HepG2 (cell line): ENCODE measurements around the gene UBXN2A. TPM values are rescaled to one million over a fixed set of nuclear protein-coding genes. Genes with fewer than 3 reads are reported as not detected.

Source experiments
- ATF7-NPFF ChIP-seq: sonication (generic); formaldehyde crosslinking; IDR thresholded peaks from 2 replicates; pipeline ENCODE4 v1.8.1; 2023; ENCODE audit warnings: mild to moderate bottlenecking, low read depth, missing genetic modification reagents, moderate library complexity
- EZH2 ChIP-seq: conservative IDR thresholded peaks from 2 replicates; pipeline ENCODE4 v1.6.1; 2012; ENCODE audit warnings: mild to moderate bottlenecking, low read depth, low read length, moderate library complexity
- GATAD2A ChIP-seq: IDR thresholded peaks from 2 replicates; pipeline ENCODE4 v1.6.1; 2016
- NCOA2 ChIP-seq: sonication (generic); formaldehyde crosslinking; IDR thresholded peaks from 2 replicates; pipeline ENCODE4 v1.8.0; 2022; ENCODE audit warnings: inconsistent platforms
- SMC3 ChIP-seq: IDR thresholded peaks from 2 replicates; pipeline ENCODE4 v1.6.1; 2011; ENCODE audit warnings: low read length, improper control_type of control experiment
- SP4 ChIP-seq: sonication (generic); formaldehyde crosslinking; IDR thresholded peaks from 2 replicates; pipeline ENCODE4 v1.8.1; 2023; ENCODE audit warnings: mild to moderate bottlenecking, missing genetic modification reagents
- TBP ChIP-seq: sonication (generic); formaldehyde crosslinking; IDR thresholded peaks from 2 replicates; pipeline ENCODE4 v1.5.0; 2020; ENCODE audit warnings: missing genetic modification reagents
- TBX2 ChIP-seq: sonication (generic); formaldehyde crosslinking; IDR thresholded peaks from 2 replicates; pipeline ENCODE4 v1.5.0; 2020; ENCODE audit warnings: missing genetic modification reagents, mild to moderate bottlenecking, borderline replicate concordance
- polyA plus RNA-seq, 8 experiments: library from polyadenylated mRNA; depleted of rRNA in 3 of 8; stranded (reverse) in 7 of 8; unstranded in 1 of 8; fragments of >200 nt; fragmentation: Illumina TruSeq in 4 of 8; extraction: Trizol in 4 of 8; gene quantifications; 2 replicates each; pipeline versions ENCODE4 v1.2.1 to v1.2.3, GENCODE V29; 2011 to 2016; ENCODE audit warnings: low read depth in 4 of 8, missing spikeins in 1 of 8, mixed read lengths in 1 of 8; ENCODE audit not compliant: insufficient read depth in 1 of 8
- total RNA-seq, 5 experiments: library from RNA; depleted of rRNA; stranded (reverse); fragments of >200 nt; fragmentation: Illumina TruSeq; extraction: Trizol; gene quantifications; 2 replicates each; pipeline ENCODE4 v1.2.3, GENCODE V29; 2016; ENCODE audit warnings: low read depth in 1 of 5
- TF ChIP-seq, protein P1 (sequence below): sonication (generic); formaldehyde crosslinking; IDR thresholded peaks from 2 replicates; pipeline ENCODE4 v1.5.1; 2020; ENCODE audit warnings: missing genetic modification reagents, mild to moderate bottlenecking, borderline replicate concordance
- TF ChIP-seq, protein P2 (sequence below), 2 experiments: sonication (generic) in 1 of 2; formaldehyde crosslinking in 1 of 2; IDR thresholded peaks; 2 replicates each; pipeline versions ENCODE4 v1.4.0 to v1.6.1; 2018 to 2020; ENCODE audit warnings: missing genetic modification reagents in 2 of 2, borderline replicate concordance in 1 of 2, low read depth in 1 of 2, mild to moderate bottlenecking in 1 of 2, missing biosample characterization in 1 of 2
- TF ChIP-seq, protein P3 (sequence below): IDR thresholded peaks from 2 replicates; pipeline ENCODE4 v1.6.1; 2016; ENCODE audit warnings: missing compliant biosample characterization, missing genetic modification reagents, borderline replicate concordance
- TF ChIP-seq, protein P4 (sequence below): sonication (generic); formaldehyde crosslinking; IDR thresholded peaks from 2 replicates; pipeline ENCODE4 v1.5.1; 2020; ENCODE audit warnings: mild to moderate bottlenecking, missing genetic modification reagents, moderate library complexity
- TF ChIP-seq, protein P5 (sequence below): sonication (generic); formaldehyde crosslinking; IDR thresholded peaks from one replicate; pipeline ENCODE4 v1.5.1; 2020; ENCODE audit warnings: mild to moderate bottlenecking, missing genetic modification reagents; ENCODE audit errors: not compliant biosample characterization

Gene UBXN2A
- total and polyA plus RNA-seq, 2 of the 13 experiments (the other 11 are each of a cell fraction or from before 2014, with no cell fraction given), result 8.3 to 20.9 TPM

DNA sequence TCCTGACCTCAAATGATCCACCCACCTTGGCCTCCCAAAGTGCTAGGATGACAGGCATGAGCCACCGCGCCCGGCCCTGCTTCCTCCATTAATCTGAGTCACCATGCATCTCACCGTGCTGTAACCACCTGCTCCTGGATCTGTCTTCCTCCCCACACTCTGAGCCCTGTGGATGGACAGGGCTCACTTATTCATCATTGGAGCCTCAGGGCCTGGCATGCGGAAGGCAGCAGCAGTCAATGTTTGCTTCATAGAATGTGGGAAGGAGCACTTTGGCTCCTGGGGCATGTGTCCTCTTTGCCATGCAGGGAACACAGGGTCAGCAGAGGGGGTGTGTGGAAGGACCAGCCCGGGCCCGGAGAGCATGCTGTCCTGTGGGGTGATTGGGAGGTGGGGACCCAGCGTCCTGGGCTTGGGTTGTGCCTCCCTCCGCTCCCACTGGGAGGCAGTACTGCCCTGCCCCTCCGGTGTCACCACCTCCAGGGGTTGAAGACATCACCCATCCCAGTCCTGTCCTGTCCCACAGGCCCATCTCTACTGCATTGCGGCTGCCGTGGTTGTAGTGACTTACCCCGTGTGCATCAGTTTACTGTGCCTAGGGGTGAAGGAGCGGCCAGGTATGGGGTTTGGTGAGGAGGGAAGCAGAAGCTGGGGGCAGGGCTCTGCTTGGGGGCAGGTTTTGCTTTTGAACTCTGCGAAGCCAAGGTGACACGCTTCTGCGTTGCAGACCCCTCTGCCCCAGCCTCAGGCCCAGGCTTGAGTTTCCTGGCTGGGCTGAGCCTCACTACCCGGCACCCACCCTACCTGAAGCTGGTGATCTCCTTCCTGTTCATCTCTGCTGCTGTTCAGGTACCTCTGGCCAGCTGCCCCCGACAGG, 81.1 kb downstream of the UBXN2A start (continued):
- TF ChIP-seq NCOA2 (CRISPR knock-in tag), result peak; percentile 28; the same call in 1 of the 2 replicates
- TF ChIP-seq SP4 (CRISPR knock-in tag), result peak; percentile 54; the same call in 1 of the 2 replicates
- TF ChIP-seq GATAD2A (CRISPR knock-in tag), result 0 out of 2 replicates have a peak, but pooled peaks have one; percentile 23
- TF ChIP-seq, protein P1, sequence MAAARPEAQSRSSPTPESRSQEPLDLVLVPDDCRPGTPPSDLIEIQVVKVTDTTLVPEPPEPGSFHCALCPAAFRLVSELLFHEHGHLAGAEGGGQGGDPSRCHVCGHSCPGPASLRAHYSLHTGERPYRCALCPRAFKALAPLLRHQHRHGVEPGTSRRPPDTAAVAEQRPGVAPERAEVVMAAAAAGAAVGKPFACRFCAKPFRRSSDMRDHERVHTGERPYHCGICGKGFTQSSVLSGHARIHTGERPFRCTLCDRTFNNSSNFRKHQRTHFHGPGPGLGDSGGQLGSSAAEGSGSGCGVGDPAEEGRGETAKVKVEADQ, result peak; percentile 50; the same call in 1 of the 2 replicates
- TF ChIP-seq, protein P2, sequence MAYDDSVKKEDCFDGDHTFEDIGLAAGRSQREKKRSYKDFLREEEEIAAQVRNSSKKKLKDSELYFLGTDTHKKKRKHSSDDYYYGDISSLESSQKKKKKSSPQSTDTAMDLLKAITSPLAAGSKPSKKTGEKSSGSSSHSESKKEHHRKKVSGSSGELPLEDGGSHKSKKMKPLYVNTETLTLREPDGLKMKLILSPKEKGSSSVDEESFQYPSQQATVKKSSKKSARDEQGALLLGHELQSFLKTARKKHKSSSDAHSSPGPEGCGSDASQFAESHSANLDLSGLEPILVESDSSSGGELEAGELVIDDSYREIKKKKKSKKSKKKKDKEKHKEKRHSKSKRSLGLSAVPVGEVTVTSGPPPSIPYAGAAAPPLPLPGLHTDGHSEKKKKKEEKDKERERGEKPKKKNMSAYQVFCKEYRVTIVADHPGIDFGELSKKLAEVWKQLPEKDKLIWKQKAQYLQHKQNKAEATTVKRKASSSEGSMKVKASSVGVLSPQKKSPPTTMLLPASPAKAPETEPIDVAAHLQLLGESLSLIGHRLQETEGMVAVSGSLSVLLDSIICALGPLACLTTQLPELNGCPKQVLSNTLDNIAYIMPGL (CRISPR knock-in tag; IDR thresholded peaks at IDR 0.05; ENCODE audit: borderline replicate concordance in 1 of 2, low read depth in 1 of 2), result peak in 1 of 2 experiments; percentile 63; a peak in 1 of 4 replicates
- TF ChIP-seq EZH2, result no peak
- TF ChIP-seq, protein P3, sequence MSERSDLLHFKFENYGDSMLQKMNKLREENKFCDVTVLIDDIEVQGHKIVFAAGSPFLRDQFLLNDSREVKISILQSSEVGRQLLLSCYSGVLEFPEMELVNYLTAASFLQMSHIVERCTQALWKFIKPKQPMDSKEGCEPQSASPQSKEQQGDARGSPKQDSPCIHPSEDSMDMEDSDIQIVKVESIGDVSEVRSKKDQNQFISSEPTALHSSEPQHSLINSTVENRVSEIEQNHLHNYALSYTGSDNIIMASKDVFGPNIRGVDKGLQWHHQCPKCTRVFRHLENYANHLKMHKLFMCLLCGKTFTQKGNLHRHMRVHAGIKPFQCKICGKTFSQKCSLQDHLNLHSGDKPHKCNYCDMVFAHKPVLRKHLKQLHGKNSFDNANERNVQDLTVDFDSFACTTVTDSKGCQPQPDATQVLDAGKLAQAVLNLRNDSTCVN, result no peak
- peak; percentile 56; the same call in 1 of the 2 replicates for TF ChIP-seq TBX2 (CRISPR knock-in tag)
- TF ChIP-seq, protein P4, sequence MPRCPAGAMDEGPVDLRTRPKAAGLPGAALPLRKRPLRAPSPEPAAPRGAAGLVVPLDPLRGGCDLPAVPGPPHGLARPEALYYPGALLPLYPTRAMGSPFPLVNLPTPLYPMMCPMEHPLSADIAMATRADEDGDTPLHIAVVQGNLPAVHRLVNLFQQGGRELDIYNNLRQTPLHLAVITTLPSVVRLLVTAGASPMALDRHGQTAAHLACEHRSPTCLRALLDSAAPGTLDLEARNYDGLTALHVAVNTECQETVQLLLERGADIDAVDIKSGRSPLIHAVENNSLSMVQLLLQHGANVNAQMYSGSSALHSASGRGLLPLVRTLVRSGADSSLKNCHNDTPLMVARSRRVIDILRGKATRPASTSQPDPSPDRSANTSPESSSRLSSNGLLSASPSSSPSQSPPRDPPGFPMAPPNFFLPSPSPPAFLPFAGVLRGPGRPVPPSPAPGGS (CRISPR knock-in tag), result 0 out of 2 replicates have a peak, but pooled peaks have one; percentile 61
- no peak for TF ChIP-seq ATF7-NPFF
- peak; percentile 75 for TF ChIP-seq SMC3
- TF ChIP-seq, protein P5, sequence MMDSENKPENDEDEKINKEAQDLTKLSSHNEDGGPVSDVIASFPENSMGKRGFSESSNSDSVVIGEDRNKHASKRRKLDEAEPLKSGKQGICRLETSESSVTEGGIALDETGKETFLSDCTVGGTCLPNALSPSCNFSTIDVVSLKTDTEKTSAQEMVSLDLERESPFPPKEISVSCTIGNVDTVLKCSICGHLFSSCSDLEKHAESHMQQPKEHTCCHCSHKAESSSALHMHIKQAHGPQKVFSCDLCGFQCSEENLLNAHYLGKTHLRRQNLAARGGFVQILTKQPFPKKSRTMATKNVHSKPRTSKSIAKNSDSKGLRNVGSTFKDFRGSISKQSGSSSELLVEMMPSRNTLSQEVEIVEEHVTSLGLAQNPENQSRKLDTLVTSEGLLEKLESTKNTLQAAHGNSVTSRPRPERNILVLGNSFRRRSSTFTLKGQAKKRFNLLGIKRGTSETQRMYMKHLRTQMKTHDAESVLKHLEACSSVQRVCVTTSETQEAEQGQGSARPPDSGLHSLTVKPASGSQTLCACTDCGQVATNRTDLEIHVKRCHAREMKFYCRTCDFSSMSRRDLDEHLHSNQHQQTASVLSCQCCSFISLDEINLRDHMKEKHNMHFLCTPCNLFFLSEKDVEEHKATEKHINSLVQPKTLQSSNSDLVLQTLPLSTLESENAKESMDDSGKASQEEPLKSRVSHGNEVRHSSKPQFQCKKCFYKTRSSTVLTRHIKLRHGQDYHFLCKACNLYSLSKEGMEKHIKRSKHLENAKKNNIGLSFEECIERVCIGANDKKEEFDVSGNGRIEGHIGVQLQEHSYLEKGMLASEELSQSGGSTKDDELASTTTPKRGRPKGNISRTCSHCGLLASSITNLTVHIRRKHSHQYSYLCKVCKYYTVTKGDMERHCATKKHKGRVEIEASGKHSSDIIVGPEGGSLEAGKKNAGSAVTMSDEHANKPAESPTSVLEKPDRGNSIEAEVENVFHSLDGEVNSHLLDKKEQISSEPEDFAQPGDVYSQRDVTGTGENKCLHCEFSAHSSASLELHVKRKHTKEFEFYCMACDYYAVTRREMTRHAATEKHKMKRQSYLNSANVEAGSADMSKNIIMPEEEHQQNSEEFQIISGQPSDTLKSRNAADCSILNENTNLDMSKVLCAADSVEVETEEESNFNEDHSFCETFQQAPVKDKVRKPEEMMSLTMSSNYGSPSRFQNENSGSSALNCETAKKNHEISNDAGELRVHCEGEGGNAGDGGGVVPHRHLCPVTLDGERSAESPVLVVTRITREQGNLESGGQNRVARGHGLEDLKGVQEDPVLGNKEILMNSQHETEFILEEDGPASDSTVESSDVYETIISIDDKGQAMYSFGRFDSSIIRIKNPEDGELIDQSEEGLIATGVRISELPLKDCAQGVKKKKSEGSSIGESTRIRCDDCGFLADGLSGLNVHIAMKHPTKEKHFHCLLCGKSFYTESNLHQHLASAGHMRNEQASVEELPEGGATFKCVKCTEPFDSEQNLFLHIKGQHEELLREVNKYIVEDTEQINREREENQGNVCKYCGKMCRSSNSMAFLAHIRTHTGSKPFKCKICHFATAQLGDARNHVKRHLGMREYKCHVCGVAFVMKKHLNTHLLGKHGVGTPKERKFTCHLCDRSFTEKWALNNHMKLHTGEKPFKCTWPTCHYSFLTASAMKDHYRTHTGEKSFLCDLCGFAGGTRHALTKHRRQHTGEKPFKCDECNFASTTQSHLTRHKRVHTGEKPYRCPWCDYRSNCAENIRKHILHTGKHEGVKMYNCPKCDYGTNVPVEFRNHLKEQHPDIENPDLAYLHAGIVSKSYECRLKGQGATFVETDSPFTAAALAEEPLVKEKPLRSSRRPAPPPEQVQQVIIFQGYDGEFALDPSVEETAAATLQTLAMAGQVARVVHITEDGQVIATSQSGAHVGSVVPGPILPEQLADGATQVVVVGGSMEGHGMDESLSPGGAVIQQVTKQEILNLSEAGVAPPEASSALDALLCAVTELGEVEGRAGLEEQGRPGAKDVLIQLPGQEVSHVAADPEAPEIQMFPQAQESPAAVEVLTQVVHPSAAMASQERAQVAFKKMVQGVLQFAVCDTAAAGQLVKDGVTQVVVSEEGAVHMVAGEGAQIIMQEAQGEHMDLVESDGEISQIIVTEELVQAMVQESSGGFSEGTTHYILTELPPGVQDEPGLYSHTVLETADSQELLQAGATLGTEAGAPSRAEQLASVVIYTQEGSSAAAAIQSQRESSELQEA (CRISPR knock-in tag), result peak; percentile 81
- no peak for TF ChIP-seq TBP
